Measurements from ENCODE around the gene IER2. TPM values are rescaled to one million over a fixed set of nuclear protein-coding genes. Genes with fewer than 3 reads are reported as not detected.

IER2 gene
- total and polyA plus RNA-seq, 9 of the 15 experiments (the other 6 are each of a cell fraction or from before 2014, with no cell fraction given) = 4.5 to 205 (median 23.7) TPM

DNA sequence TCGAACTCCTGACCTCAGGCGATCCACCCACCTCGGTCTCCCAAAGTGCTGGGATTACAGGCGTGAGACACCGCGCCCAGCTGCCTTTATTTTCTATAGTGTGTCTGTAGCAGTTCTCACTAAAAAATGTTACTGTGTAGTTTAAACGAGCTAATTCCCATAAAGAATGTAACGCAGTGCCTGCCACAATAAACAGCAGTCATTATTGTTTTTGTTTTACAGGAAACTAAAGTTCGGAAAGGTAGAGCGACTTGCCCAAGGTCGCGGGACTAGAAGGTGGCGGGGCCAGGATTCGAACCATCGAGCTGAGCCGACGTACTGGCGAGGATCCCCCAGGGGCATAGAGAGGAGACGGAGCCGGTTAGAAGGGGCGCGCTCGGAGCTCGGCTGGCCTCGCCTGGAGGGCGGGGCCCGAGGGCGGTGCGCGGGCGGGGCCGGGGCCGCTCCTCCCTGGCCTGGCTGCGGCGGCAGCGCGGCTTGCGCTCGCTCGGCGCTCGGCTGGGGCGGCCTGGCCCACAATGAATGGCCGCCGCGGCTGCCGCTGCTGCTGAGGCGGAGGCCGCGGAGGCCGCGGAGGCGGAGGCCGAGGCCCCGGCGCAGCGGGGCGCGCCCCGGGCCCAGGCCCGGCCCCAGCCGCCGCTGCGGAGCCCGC lies 32.3 kb upstream of the IER2 start, which contains the start of gene NACC1 (continued):
- TF ChIP-seq, protein P1, sequence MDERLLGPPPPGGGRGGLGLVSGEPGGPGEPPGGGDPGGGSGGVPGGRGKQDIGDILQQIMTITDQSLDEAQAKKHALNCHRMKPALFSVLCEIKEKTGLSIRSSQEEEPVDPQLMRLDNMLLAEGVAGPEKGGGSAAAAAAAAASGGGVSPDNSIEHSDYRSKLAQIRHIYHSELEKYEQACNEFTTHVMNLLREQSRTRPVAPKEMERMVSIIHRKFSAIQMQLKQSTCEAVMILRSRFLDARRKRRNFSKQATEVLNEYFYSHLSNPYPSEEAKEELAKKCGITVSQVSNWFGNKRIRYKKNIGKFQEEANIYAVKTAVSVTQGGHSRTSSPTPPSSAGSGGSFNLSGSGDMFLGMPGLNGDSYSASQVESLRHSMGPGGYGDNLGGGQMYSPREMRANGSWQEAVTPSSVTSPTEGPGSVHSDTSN (CRISPR knock-in tag; IDR thresholded peaks at IDR 0.05; ENCODE audit: low read depth) = no peak
- TF ChIP-seq, protein P1 (tag; conservative IDR thresholded peaks at IDR 0.05; ENCODE audit: low read depth) = no peak
- TF ChIP-seq POLR3G (IDR thresholded peaks at IDR 0.05; ENCODE audit: extremely low read depth, insufficient read length, insufficient replicate concordance) (no peak), TEAD1 (CRISPR knock-in tag; IDR thresholded peaks at IDR 0.05) (no peak), EP300 (IDR thresholded peaks at IDR 0.05; ENCODE audit: low read length) (peak; percentile 24; the same call in 1 of the 2 replicates), HNRNPLL (IDR thresholded peaks at IDR 0.05; ENCODE audit: low read depth, low read length, poor library complexity, severe bottlenecking) (peak; percentile 27), ZBTB7A (IDR thresholded peaks at IDR 0.05; ENCODE audit: borderline replicate concordance, control insufficient read depth, low read depth, low read length) (peak; percentile 94), POU5F1 (IDR thresholded peaks at IDR 0.05; ENCODE audit: borderline replicate concordance, low read depth, low read length, partially characterized antibody) (no peak), GATAD2B (IDR thresholded peaks at IDR 0.05; ENCODE audit: borderline replicate concordance) (peak; percentile 77), TEAD2 (tag; IDR thresholded peaks at IDR 0.05) (no peak), ETV5 (CRISPR knock-in tag; IDR thresholded peaks at IDR 0.05; ENCODE audit: low read depth) (no peak), HMG20A (CRISPR knock-in tag; conservative IDR thresholded peaks at IDR 0.05) (no peak)
- TF ChIP-seq, protein P2, sequence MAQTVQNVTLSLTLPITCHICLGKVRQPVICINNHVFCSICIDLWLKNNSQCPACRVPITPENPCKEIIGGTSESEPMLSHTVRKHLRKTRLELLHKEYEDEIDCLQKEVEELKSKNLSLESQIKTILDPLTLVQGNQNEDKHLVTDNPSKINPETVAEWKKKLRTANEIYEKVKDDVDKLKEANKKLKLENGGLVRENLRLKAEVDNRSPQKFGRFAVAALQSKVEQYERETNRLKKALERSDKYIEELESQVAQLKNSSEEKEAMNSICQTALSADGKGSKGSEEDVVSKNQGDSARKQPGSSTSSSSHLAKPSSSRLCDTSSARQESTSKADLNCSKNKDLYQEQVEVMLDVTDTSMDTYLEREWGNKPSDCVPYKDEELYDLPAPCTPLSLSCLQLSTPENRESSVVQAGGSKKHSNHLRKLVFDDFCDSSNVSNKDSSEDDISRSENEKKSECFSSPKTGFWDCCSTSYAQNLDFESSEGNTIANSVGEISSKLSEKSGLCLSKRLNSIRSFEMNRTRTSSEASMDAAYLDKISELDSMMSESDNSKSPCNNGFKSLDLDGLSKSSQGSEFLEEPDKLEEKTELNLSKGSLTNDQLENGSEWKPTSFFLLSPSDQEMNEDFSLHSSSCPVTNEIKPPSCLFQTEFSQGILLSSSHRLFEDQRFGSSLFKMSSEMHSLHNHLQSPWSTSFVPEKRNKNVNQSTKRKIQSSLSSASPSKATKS (CRISPR knock-in tag; IDR thresholded peaks at IDR 0.05) = no peak
- TF ChIP-seq, protein P3, sequence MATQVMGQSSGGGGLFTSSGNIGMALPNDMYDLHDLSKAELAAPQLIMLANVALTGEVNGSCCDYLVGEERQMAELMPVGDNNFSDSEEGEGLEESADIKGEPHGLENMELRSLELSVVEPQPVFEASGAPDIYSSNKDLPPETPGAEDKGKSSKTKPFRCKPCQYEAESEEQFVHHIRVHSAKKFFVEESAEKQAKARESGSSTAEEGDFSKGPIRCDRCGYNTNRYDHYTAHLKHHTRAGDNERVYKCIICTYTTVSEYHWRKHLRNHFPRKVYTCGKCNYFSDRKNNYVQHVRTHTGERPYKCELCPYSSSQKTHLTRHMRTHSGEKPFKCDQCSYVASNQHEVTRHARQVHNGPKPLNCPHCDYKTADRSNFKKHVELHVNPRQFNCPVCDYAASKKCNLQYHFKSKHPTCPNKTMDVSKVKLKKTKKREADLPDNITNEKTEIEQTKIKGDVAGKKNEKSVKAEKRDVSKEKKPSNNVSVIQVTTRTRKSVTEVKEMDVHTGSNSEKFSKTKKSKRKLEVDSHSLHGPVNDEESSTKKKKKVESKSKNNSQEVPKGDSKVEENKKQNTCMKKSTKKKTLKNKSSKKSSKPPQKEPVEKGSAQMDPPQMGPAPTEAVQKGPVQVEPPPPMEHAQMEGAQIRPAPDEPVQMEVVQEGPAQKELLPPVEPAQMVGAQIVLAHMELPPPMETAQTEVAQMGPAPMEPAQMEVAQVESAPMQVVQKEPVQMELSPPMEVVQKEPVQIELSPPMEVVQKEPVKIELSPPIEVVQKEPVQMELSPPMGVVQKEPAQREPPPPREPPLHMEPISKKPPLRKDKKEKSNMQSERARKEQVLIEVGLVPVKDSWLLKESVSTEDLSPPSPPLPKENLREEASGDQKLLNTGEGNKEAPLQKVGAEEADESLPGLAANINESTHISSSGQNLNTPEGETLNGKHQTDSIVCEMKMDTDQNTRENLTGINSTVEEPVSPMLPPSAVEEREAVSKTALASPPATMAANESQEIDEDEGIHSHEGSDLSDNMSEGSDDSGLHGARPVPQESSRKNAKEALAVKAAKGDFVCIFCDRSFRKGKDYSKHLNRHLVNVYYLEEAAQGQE (IDR thresholded peaks at IDR 0.05; ENCODE audit: borderline replicate concordance) = peak; percentile 92
- TF ChIP-seq, protein P3 (CRISPR knock-in tag; IDR thresholded peaks at IDR 0.05; ENCODE audit: low read depth) = no peak
